ENCODE results near the gene SLC22A1.
"Not testable (repeated sequence)": the region's sequence is repeated elsewhere in the genome, so short reads cannot be mapped to it uniquely, and the experiment has no call there.

Gene SLC22A1

DNA sequence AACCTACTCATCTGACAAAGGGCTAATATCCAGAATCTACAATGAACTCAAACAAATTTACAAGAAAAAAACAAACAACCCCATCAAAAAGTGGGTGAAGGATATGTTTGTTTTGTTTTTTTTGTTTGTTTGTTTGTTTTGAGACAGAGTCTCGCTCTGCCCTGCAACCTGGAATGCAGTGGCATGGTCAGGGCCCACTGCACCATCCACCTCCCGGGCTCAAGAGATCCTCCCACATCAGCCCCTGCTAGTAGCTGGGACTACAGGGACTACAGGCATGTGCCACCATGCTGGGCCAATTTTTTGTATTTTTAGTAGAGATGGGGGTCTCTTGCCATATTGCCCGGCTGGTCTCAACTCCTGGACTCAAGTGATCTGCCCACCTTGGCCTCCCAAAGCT, 44.3 kb downstream of the SLC22A1 start:
- in situ Hi-C loops (cut with MboI; ENCODE audit: low sequenced_read_pairs), result not testable (repeated sequence)

DNA sequence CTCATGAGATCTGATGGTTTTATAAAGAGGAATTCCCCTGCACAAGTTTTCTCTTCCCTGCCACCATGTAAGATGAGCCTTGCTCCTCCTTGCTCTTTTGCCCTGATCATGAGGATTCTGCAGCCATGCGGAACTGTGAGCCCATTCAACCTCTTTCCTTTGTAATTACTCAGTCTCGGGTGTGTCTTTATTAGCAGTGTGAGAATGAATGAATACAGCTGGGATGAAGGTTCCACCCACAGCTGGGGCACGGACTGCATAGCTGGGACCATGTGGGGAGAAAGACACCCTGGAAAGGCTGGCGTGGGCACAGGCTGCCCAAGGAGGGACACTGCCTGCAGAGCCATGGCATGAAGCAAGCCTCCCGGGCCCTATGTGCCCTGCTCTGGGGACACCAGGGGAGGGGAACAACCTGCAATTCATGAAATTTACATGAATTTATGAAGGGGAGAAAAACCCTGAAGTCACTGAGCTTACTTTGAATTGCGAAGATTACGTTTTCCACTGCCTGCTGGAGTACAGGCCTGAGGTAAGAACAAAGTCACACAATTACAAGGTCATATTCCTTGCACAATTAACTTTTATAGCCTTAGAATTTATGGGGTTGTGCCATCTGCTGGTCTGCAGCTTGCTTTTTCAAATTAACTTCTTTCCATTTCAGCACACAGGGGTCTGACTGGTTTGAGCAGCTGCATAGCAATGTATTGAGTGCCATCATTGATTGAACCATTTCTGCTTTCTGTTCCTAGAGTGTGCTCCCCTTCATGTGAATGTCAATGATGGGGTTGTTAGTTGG, 46.2 kb downstream of the SLC22A1 start:
- in situ Hi-C loops (cut with MboI; ENCODE audit: low sequenced_read_pairs), result no loop called here

DNA sequence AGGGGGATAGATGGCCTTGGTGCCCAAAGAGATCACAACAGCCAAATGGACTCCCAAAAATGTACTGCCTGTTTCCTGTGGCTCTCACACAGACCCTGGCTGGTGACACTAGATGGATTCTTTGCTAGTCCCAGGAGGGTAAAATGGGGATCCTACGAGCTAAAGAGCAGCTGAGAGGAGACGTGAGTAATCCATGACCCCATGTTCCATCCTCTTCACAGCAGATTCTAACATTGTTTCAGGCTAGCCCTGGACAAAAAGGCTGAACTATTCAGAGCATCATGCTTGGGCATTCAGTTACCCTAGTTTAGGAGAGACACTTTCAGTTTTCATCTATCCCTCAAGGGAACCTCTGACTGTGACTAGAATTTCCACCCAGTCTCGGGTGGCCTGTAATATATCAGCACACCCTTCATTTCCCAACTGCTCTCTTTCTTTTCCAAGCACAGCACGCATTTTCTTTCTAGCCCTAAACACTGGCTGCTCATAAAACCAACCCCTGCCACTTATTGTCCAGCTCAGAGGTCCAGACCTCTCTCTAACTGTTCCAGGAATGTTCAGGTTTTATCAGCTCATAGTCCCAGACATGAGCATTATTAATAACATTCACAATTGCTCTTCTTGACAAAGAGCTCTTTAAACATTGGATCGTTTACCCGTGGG, 48.5 kb downstream of the SLC22A1 start:
- in situ Hi-C loops (cut with MboI; ENCODE audit: low sequenced_read_pairs), result no loop called here

DNA sequence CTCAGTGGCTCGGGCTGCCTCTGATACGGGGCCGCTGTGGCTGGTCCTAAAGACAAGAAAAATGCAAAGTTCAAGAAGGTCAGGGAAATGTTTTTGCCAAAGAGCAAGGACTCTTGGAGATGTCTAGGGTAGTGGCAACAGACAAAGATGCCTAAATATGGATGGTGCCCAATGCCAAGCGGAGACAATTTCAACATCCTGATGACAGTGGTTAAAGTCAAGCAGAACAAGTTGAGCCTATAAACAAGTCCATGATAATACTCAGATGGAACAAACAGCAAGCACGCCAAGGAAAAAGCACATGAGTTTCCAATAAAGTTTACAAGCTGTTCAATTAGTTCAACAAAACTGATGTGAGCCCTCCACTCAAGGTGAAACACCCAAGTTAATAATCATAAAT, 51.1 kb downstream of the SLC22A1 start:
- in situ Hi-C loops (cut with MboI; ENCODE audit: low sequenced_read_pairs), result no loop called here

DNA sequence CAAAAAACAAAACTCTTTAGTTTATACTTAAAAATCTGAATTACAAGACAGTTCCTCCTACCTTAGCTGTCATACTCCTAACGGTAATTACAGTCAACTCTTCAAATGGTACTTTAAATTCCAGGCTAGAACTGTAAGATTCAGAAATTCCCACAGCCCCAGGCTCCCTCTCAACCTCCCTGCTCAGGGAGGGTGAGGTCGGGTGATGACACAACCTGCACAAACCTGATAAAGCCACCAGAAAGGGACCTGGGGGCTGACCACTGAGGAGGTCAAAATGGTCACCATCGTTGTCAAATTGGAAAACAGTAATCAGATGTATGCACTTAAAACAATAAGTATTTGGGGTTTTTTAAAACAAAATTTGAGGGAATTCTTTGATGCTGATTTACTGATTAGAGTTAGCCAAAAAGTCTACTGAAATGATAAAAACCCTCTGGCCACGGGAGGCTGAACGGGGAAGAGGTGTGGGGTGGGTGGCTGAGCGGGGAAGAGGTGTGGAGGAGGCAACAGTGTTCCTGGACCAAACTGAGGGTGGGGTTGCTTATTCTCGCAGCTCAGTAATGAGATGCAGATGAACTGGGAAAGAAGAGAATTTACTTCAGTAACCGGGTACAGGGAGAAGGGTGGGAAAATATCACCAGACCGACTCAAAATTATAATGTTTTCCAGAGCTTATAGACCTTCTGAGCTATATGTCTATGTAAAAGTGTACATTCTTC, 52.4 kb downstream of the SLC22A1 start:
- in situ Hi-C loops (cut with MboI; ENCODE audit: low sequenced_read_pairs), result no loop called here

DNA sequence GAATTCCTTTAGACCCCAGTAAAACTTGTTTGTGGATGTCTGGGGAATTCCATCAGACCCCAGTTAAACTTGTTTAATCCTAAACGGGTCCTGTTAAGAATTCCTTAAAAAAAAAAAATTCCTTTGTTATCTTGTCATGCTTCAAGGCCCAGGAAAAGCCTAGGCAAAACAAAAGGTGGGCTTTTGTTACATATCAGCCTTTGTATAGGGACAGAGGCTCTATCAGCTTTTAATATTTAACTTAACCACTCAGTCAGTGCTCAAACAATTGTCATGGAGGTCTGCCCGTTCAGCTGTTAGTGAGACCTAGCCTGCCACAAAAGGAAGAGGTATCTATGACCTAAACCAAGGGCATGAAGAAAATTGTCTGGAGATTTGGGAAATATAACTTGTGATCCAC, 53.1 kb downstream of the SLC22A1 start:
- in situ Hi-C loops (cut with MboI; ENCODE audit: low sequenced_read_pairs), result no loop called here

DNA sequence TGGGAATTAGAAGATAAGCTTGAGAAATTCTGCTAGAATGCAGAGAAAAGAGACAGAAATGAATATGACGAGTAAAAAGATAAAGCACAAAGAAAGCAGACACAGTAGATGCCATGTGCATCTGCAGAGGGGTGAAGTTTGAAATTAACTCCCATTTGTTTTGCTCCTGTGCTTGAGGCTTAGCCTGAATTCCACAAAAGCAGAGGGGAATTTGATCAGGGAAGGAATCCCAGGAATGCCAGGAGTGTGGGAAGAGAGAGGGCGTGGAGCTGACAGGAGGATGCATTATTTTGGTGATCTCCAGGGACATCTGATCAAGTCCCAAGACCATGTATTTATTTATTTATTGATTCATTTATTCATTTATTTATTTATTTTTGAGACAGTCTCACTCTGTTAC, 55.6 kb downstream of the SLC22A1 start:
- in situ Hi-C loops (cut with MboI; ENCODE audit: low sequenced_read_pairs), result no loop called here

DNA sequence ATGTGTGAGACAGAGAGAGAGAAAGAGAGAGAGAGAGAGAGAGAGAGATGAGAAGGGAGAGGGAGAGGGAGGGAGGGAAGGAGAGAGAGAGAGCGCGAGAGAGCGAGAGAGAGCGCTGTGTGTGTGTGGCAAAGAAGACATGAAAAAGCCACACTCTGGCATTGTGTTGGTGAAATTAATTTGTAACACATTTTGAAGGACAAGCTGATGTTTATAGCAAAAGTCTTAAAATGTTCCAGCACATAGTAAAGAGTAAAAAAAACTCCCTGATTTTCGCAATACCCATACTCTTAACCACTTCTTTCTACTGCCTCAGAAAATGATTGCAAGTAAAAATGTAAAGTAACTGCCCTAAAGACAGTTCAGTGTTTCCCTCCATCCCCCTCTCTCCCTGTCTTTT, 56.7 kb downstream of the SLC22A1 start:
- in situ Hi-C loops (cut with MboI; ENCODE audit: low sequenced_read_pairs), result no loop called here

DNA sequence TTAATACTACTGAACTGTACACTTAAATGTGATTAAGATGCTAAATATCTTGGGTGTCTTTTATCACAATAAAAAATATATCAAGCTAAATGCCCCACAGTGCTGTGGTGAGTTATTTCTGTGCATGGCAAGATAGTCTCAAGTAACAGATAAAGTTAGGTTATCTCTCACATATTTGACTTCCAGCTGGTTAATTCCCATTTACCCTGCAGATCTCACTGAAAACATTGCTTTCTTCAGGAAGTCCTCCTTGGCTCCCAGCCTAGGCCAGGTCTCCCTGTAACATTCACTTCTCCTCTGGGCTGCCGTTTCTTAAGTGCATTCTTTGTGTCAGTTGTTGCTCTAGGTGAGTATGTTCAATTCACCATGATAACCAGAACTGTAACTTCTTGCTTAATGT, 59.1 kb downstream of the SLC22A1 start:
- in situ Hi-C loops (cut with MboI; ENCODE audit: low sequenced_read_pairs), result no loop called here

DNA sequence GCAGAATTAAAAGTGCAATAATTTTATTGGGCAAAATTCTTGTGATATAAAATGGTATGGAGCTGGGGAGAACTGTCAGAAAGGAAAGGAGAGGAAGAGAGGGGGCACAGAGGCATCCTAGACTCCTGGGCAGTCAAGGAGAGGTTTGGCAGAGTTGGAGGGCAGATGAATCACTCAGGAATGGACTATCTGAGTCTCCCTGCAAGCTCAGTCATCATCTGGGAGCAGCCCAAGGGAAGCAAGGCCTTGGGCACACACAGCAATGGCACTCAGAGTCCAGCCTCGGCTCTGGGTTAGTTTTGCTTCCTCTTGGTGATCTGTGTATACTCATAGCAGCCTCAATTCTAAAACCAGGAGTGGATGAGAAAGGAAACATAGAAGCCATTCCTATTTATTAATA, 67.2 kb downstream of the SLC22A1 start:
- in situ Hi-C loops (cut with MboI; ENCODE audit: low sequenced_read_pairs), result no loop called here

DNA sequence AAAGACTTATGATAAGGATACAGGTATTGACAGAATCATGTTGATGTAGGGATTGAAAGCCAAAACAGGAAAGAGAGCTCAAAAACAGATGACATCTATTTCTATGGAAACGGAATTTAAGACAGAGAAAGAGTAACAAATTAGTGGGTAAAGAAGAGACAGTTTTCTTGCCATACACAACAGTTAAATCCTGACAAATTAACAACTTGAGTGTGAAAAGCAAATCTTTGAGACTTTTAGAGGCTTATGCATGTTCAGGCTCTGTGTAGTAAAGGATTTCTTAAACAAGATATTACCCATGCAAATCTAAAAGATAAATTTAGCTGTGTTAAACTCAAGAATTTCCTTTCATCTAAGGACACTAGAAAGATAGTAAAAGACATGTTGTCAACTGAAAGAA, 68.5 kb downstream of the SLC22A1 start:
- in situ Hi-C loops (cut with MboI; ENCODE audit: low sequenced_read_pairs), result no loop called here

DNA sequence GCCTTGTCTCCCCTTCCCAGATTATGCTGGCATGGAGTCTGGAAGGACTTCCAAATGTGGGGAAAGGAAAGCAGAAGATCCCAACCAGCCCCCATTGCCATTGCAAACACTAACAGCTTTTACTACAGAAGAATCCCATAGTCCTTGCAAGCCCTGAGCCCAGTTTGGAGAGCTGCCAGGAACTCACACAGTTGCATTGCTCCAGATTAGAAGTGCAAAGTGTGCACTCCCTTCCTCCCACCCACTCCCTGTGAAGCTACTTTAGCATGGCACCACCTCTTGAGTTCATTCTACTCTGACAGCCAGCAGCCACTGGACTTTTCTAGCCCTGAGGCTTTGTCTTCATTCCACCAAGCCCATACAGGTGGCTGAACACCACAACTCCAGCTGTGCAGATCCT, 69.4 kb downstream of the SLC22A1 start:
- in situ Hi-C loops (cut with MboI; ENCODE audit: low sequenced_read_pairs), result no loop called here

DNA sequence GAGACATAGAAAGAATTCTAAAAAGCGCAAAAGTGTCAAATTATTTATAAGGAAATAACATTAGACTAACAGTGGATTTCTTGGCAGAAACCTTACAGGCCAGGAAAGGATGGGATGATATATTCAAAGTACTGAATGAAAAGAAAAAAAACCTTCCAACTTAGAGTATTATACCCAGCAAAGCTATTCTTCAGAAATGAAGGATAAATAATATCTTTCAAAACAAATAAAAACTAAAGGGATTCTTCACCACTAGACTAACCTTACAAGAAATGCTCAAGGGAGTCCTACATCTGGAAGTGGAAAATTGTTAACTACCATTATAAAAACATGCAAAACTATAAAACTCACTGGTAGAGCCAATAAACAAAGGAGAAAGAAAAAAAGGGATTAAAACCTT, 71.2 kb downstream of the SLC22A1 start:
- in situ Hi-C loops (cut with MboI; ENCODE audit: low sequenced_read_pairs), result no loop called here

DNA sequence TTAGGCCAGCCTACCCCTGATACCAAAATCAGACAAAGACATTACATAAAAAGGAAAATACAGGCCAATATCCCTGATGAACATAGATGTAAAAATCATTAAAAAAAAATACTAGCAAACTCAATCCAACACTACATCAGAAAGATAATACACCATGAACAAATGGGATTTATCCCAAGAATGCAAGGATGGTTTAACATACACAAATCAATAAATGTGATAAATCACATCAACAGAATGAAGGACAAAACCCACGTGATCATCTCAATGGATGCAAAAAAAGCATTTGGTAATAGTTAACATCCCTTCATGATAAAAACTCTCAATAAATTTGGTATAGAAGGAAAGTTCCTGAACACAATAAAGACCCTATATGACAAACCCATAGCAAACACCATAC, 73.2 kb downstream of the SLC22A1 start:
- in situ Hi-C loops (cut with MboI; ENCODE audit: low sequenced_read_pairs), result no loop called here

DNA sequence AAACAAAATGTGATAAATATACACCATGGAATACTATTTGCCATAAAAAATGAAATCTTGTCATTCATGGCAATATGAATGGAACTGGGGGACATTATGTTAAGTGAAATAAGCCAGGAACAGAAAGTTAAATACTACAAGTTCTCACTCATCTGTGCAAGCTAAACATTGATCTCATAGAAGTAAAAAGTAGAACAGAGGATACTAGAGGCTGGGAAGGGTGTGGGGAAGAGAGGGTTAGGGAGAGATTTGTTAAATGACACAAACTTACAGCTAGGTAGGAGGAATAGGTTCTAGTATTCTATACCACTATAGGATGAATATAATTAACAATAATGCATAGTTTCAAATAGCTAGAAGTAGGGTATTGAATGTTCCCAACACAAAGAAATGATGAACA, 76.0 kb downstream of the SLC22A1 start:
- in situ Hi-C loops (cut with MboI; ENCODE audit: low sequenced_read_pairs), result no loop called here

DNA sequence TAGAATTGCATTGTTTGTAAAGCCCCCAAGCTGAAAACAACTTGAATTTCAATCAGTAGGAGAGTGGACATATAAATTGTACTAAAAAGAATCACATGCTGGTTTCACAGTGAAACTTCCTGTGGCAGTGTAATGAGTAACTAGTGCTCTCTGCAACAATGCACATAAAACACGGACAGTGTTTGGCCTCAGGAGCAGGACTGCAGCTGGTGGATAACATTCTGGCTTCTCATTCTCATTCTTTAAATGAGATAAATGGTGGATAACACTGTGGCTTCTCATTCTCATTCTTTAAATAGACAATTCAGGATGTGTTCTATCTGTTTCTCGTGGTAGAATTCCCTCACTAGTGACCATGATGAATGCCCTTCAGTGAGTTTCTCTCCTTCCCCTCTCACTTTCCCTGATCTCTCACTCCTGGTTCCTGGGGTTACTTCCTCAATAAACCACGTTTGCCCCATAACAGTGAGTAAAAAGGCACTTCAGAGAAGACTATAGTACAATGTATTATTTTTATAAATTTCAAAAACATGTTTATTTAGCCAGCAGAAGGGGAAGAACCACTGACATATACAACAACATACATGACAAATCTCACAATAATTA, 77.1 kb downstream of the SLC22A1 start:
- in situ Hi-C loops (cut with MboI; ENCODE audit: low sequenced_read_pairs), result no loop called here

DNA sequence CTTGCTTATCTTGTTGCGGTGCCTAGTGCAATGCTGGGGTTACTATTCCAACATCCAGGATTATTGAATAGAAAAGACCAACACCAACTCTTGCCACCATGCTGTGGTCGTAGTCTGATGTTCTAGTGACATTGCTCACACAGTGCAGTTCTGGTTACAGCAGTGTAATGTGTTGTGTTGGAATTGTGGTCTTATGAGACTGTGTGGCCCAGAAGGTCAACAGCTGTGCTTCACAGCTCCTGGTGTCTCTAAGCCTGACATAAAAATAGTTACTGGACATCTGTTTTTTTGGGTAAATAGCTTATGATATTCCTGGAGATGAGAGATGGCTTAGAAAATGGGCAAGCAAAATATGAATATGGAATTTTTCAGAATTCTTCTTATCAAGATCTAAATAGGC, 79.4 kb downstream of the SLC22A1 start:
- in situ Hi-C loops (cut with MboI; ENCODE audit: low sequenced_read_pairs), result no loop called here

DNA sequence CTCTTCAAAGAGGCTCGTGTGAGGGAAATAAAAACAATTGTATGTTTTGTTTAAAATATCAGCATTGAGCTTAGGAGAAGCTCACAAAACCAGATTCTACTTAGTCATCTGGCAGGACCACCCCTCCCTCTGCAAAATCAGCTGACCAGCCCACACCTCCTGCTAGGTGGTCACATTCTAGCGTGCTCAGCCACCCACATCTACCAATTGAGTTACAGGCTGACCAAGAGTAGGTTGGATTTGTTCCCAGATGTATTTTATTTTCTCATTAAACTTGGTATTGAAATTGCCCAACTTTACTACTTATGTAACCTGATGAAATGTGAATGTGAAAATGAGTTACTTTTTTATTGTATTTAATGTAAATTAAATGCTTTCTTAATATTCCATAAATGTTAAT, 80.8 kb downstream of the SLC22A1 start:
- in situ Hi-C loops (cut with MboI; ENCODE audit: low sequenced_read_pairs), result no loop called here

DNA sequence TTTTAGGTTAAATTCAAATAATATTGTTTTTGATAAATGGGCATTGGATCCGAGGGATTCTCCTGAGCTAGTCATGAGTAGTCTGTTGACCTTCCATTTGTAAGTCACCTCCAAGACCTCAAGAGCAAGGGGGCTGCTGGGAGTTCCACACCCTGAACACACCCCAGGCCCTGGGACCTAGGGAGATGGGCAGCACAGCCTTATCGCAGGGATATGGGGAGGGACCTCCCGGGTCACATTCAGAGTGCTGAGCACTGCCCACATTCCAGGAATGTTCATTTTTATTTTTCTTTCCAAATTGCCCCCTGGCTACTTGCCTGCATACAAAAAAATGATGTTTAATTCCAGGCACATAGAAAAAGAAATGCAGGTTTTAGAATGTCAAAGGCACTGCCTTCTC, 81.5 kb downstream of the SLC22A1 start:
- in situ Hi-C loops (cut with MboI; ENCODE audit: low sequenced_read_pairs), result no loop called here

DNA sequence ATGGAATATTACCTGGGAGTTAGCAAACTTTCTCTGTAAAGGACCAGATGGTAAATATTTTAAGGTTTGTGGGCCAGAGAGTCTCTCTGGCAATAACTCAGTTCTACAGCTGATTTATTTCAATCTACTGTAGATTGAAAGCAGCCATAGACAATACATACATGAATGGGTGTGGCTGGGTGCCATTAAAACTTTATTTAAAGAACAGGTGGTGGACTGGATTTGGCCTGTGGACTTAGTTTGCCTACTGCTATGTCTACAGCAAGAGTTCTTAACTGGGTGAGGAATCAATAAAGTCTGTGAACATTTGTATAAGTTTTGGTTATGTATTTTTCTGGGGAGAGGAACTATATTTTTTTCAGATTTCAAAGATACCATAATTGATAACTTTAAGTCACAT, 81.9 kb downstream of the SLC22A1 start:
- in situ Hi-C loops (cut with MboI; ENCODE audit: low sequenced_read_pairs), result no loop called here

DNA sequence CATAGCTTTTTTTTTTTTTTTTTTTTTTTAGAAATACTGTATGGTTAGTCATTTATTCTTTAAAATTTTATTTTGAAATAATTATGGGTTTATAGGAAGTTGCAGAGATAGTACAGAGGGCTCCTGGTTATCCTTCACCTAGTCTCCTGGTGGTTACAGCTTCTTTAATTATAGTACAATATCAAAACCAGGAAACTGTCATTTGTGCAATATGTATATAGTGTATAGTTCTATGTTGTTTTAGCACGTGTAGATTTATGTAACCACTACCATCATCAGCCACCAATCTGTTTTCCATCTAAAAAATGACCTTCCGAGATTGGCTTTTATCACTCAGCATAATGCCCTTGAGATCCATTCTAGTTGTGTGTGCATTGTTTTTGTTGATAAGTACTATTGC, 82.3 kb downstream of the SLC22A1 start:
- in situ Hi-C loops (cut with MboI; ENCODE audit: low sequenced_read_pairs), result no loop called here

DNA sequence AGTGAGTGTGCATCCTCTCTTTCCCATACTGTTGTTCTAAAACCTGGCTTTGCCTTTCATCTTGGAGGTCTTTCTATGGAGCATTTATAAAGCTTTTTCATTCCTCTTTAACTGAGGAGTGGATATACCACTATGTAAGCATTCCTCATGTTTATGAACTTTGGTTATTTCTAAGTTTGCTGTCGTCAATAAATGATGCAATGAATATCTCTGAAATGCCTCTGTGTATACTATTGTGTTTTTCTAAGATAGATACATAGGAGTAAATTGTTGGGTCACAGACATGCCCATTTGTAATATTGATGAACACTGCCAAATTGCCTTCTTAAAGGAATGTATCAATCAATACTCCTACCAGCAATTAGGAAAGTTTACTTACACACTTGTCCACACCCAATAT, 83.1 kb downstream of the SLC22A1 start:
- in situ Hi-C loops (cut with MboI; ENCODE audit: low sequenced_read_pairs), result no loop called here
